ENCODE data around the gene AGAP5. TPM values are rescaled to one million over a fixed set of nuclear protein-coding genes. Genes with fewer than 3 reads are reported as not detected.
A peak's percentile ranks its signal among the peaks of the same experiment; 100 is the strongest.

AGAP5 gene
- total and polyA plus RNA-seq, 9 of the 15 experiments (the other 6 are each of a cell fraction or from before 2014, with no cell fraction given): 0.32 to 7.5 (median 5.3) TPM

DNA sequence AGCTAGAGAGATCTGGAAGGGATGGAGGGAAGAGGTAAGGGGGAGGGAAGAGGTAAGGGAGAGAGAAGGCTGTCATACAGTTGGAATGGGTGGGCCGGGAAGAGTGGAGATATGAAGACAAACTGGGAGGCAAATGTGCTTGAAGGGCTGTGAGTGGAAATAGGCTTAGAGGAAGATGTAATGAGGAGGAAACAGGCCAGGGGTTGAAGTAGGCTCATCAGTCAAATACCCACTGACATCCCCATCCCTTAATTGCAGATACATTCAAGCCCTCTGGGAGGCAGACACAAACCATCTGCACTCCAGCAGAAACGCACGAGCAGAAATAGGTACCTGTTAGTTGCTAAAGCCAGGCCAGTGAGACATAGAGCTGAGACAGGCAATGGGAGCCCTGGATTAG, 44.2 kb downstream of the AGAP5 start (continued):
- no peak for TF ChIP-seq SAFB (IDR thresholded peaks at IDR 0.05; ENCODE audit: borderline replicate concordance, low read depth, low read length)
- no peak for TF ChIP-seq TEAD2 (tag; IDR thresholded peaks at IDR 0.05)
- TF ChIP-seq NR3C1 (CRISPR knock-in tag; IDR thresholded peaks at IDR 0.05): no peak
- TF ChIP-seq ZNF23 (CRISPR knock-in tag; IDR thresholded peaks at IDR 0.05): no peak
- no peak for TF ChIP-seq PRMT5 (CRISPR knock-in tag; IDR thresholded peaks at IDR 0.05)
- no peak for TF ChIP-seq OTX1 (CRISPR knock-in tag; IDR thresholded peaks at IDR 0.05)
- peak; percentile 47; the same call in 1 of the 2 replicates for TF ChIP-seq SMC3 (conservative IDR thresholded peaks at IDR 0.05; ENCODE audit: insufficient read depth, low read depth, low read length)
- TF ChIP-seq RBM15 (IDR thresholded peaks at IDR 0.05; ENCODE audit: insufficient read depth, low read length): no peak
- TF ChIP-seq HDAC2 (IDR thresholded peaks at IDR 0.05): peak; percentile 60; the same call in 1 of the 2 replicates
- TF ChIP-seq HOXB6 (CRISPR knock-in tag; IDR thresholded peaks at IDR 0.05; ENCODE audit: borderline replicate concordance): no peak
- TF ChIP-seq NR2F6 (CRISPR knock-in tag; IDR thresholded peaks at IDR 0.05): no peak
- TF ChIP-seq KAT7 (CRISPR knock-in tag; IDR thresholded peaks at IDR 0.05; ENCODE audit: borderline replicate concordance): no peak
- peak in 1 of 2 experiments; percentile 48; a peak in 1 of 4 replicates for TF ChIP-seq MAZ (CRISPR knock-in tag; conservative IDR thresholded peaks at IDR 0.05 in 1 of 2, IDR thresholded peaks at IDR 0.05 in 1 of 2)
- no peak for TF ChIP-seq HSF4 (CRISPR knock-in tag; IDR thresholded peaks at IDR 0.05; ENCODE audit: borderline replicate concordance)
- TF ChIP-seq, protein P1, sequence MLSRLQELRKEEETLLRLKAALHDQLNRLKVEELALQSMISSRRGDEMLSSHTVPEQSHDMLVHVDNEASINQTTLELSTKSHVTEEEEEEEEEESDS (CRISPR knock-in tag; IDR thresholded peaks at IDR 0.05): no peak
- TF ChIP-seq CREM (IDR thresholded peaks at IDR 0.05; ENCODE audit: low read depth): no peak
- TF ChIP-seq KDM1A (IDR thresholded peaks at IDR 0.05): peak in 1 of 2 experiments; percentile 44; a peak in 3 of 4 replicates
- TF ChIP-seq EHMT2 (IDR thresholded peaks at IDR 0.05): 0 out of 2 replicates have a peak, but pooled peaks have one; percentile 51
- TF ChIP-seq, protein P2, sequence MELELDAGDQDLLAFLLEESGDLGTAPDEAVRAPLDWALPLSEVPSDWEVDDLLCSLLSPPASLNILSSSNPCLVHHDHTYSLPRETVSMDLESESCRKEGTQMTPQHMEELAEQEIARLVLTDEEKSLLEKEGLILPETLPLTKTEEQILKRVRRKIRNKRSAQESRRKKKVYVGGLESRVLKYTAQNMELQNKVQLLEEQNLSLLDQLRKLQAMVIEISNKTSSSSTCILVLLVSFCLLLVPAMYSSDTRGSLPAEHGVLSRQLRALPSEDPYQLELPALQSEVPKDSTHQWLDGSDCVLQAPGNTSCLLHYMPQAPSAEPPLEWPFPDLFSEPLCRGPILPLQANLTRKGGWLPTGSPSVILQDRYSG (tag; conservative IDR thresholded peaks at IDR 0.05; ENCODE audit: low read depth): no peak
- no peak for TF ChIP-seq MED1 (CRISPR knock-in tag; IDR thresholded peaks at IDR 0.05; ENCODE audit: borderline replicate concordance)
- TF ChIP-seq KAT2B (IDR thresholded peaks at IDR 0.05; ENCODE audit: low read depth, low read length): no peak
- no peak for TF ChIP-seq GTF2E2 (tag; IDR thresholded peaks at IDR 0.05)
- TF ChIP-seq TCF3 (CRISPR knock-in tag; IDR thresholded peaks at IDR 0.05): no peak
- 0 out of 4 replicates have a peak, but pooled peaks of 1 of the 2 experiments have one; percentile 14 for TF ChIP-seq NRF1 (conservative IDR thresholded peaks at IDR 0.05 in 1 of 2, IDR thresholded peaks at IDR 0.05 in 1 of 2)
- no peak for TF ChIP-seq HMG20A (CRISPR knock-in tag; conservative IDR thresholded peaks at IDR 0.05)
- TF ChIP-seq ZNF764 (CRISPR knock-in tag; IDR thresholded peaks at IDR 0.05; ENCODE audit: low read depth): no peak
- TF ChIP-seq, protein P3, sequence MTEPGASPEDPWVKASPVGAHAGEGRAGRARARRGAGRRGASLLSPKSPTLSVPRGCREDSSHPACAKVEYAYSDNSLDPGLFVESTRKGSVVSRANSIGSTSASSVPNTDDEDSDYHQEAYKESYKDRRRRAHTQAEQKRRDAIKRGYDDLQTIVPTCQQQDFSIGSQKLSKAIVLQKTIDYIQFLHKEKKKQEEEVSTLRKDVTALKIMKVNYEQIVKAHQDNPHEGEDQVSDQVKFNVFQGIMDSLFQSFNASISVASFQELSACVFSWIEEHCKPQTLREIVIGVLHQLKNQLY (CRISPR knock-in tag; conservative IDR thresholded peaks at IDR 0.05): no peak
- no peak for TF ChIP-seq ZFP1 (CRISPR knock-in tag; IDR thresholded peaks at IDR 0.05)
- no peak for TF ChIP-seq RFX7 (CRISPR knock-in tag; IDR thresholded peaks at IDR 0.05)
